ENCODE results near the gene ALG8.

ALG8 gene

GRCh38 chr11:78076733-78077403 is 62.6 kb downstream of the ALG8 start:
- Histone ChIP-seq H3K9me3 (ENCODE audit: control insufficient read depth, low read length) (no peaks in the 10 kb centered on the region), H2BK5ac (ENCODE audit: low read depth, low read length, poor library complexity, severe bottlenecking) (no peak overlapping the region), H3K4me1 (ENCODE audit: control insufficient read depth, insufficient read depth, low read depth, low read length) (peaks cover 12% of the 10 kb centered on the region), H3K23ac (ENCODE audit: low read length in 2 of 2) (no peak overlapping the region), H3K14ac (ENCODE audit: low read length in 2 of 2) (no peak overlapping the region), H2BK120ac (ENCODE audit: low read depth, low read length) (no peak overlapping the region), H3K18ac (ENCODE audit: low read depth in 1 of 2, low read length in 2 of 2) (no peak overlapping the region), H3K36me3 (ENCODE audit: control insufficient read depth in 1 of 2, insufficient read depth in 2 of 2, low read depth in 1 of 2, low read length in 2 of 2) (peaks cover 8 to 10% of the 10 kb centered on the region in 2 experiments), H3K4me3 (ENCODE audit: insufficient read depth in 1 of 2, low read depth in 1 of 2, low read length in 2 of 2) (no peak overlapping the region), H3K9ac (ENCODE audit: low read length) (no peak overlapping the region), H2AK5ac (ENCODE audit: low read length, severe bottlenecking) (no peak overlapping the region), H3K79me1 (replicated peaks; ENCODE audit: low read length, poor library complexity, severe bottlenecking) (peaks cover 6% of the 10 kb centered on the region), H3K27me3 (ENCODE audit: control insufficient read depth in 1 of 2, insufficient read depth in 1 of 2, low read length in 2 of 2) (no peaks in the 10 kb centered on the region), H3K27ac (ENCODE audit: low read length, poor library complexity, severe bottlenecking) (no peak overlapping the region), H2BK12ac (ENCODE audit: low read length in 2 of 2) (no peak overlapping the region), H3K4ac (ENCODE audit: low read depth in 1 of 2, low read length in 2 of 2) (no peak overlapping the region), H2AFZ (ENCODE audit: low read depth, low read length) (no peak overlapping the region), H4K8ac (ENCODE audit: low read length) (no peak overlapping the region), H4K91ac (ENCODE audit: low read length) (no peak overlapping the region), H2BK15ac (ENCODE audit: low read depth, poor library complexity, severe bottlenecking) (no peak overlapping the region), H3K4me2 (ENCODE audit: low read length, poor library complexity, severe bottlenecking) (no peak overlapping the region)
- WGBS: 96% methylated on average over 6 of the region's 6 CpGs
- no peak for DNase-seq

GRCh38 chr11:78074756-78075155 is 64.7 kb downstream of the ALG8 start:
- H2AFZ ChIP-seq (ENCODE audit: low read depth, low read length): no peak overlapping the region
- no peak overlapping the region for H2BK12ac ChIP-seq (ENCODE audit: low read length in 2 of 2)
- peaks cover 8% of the 10 kb centered on the region for H3K79me1 ChIP-seq (replicated peaks; ENCODE audit: low read length, poor library complexity, severe bottlenecking)
- no peak overlapping the region for H4K91ac ChIP-seq (ENCODE audit: low read length)
- H2BK120ac ChIP-seq (ENCODE audit: low read depth, low read length): no peak overlapping the region
- H3K23ac ChIP-seq (ENCODE audit: low read length in 2 of 2): no peak overlapping the region
- no peak overlapping the region for H3K14ac ChIP-seq (ENCODE audit: low read length in 2 of 2)
- no peak overlapping the region for H2AK5ac ChIP-seq (ENCODE audit: low read length, severe bottlenecking)
- no peak overlapping the region for H2BK15ac ChIP-seq (ENCODE audit: low read depth, poor library complexity, severe bottlenecking)
- no peak overlapping the region for H3K18ac ChIP-seq (ENCODE audit: low read depth in 1 of 2, low read length in 2 of 2)
- H3K36me3 ChIP-seq (ENCODE audit: control insufficient read depth in 1 of 2, insufficient read depth in 2 of 2, low read depth in 1 of 2, low read length in 2 of 2): peaks cover 14 to 30% of the 10 kb centered on the region in 2 experiments
- peaks cover 10% of the 10 kb centered on the region for H3K4me1 ChIP-seq (ENCODE audit: control insufficient read depth, insufficient read depth, low read depth, low read length)
- H3K4me3 ChIP-seq (ENCODE audit: insufficient read depth in 1 of 2, low read depth in 1 of 2, low read length in 2 of 2): no peak overlapping the region
- no peak overlapping the region for H4K8ac ChIP-seq (ENCODE audit: low read length)
- H2BK5ac ChIP-seq (ENCODE audit: low read depth, low read length, poor library complexity, severe bottlenecking): no peak overlapping the region
- no peaks in the 10 kb centered on the region for H3K27me3 ChIP-seq (ENCODE audit: control insufficient read depth in 1 of 2, insufficient read depth in 1 of 2, low read length in 2 of 2)
- no peaks in the 10 kb centered on the region for H3K9me3 ChIP-seq (ENCODE audit: control insufficient read depth, low read length)
- WGBS: 95% methylated on average over 5 of the region's 6 CpGs
- H3K9ac ChIP-seq (ENCODE audit: low read length): no peak overlapping the region
- H3K27ac ChIP-seq (ENCODE audit: low read length, poor library complexity, severe bottlenecking): no peak overlapping the region
- H3K4me2 ChIP-seq (ENCODE audit: low read length, poor library complexity, severe bottlenecking): no peak overlapping the region
- no peak overlapping the region for H3K4ac ChIP-seq (ENCODE audit: low read depth in 1 of 2, low read length in 2 of 2)
- DNase-seq: no peak

DNA sequence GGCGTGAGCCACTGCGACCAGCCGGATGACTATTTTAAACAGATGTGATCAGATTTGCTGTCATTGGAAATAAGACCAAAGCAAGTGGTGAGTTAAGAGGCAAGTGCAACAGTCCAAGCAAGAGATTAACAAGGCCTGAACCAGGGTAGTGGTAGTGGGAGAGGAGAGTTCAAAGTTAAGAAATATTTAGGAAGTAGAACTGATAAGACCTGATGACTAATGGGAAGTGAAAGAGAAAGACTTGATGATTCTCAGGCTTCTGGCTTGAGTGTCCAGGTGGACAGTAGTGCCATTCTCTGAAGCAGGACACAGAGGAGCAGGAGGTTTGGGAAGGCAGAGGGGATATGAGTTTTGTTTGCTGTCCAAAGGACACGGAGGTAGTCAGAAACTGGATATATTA is 67.0 kb downstream of the ALG8 start:
- peaks cover 8% of the 10 kb centered on the region for H3K79me1 ChIP-seq (replicated peaks; ENCODE audit: low read length, poor library complexity, severe bottlenecking)
- H3K4me1 ChIP-seq (ENCODE audit: control insufficient read depth, insufficient read depth, low read depth, low read length): peaks cover 2% of the 10 kb centered on the region
- 98% methylated on average over 4 of the region's 4 CpGs for WGBS
- H3K9ac ChIP-seq (ENCODE audit: low read length): no peak overlapping the region
- H3K27me3 ChIP-seq (ENCODE audit: control insufficient read depth in 1 of 2, insufficient read depth in 1 of 2, low read length in 2 of 2): no peaks in the 10 kb centered on the region
- no peak overlapping the region for H3K4me3 ChIP-seq (ENCODE audit: insufficient read depth in 1 of 2, low read depth in 1 of 2, low read length in 2 of 2)
- peaks cover 20 to 50% of the 10 kb centered on the region in 2 experiments for H3K36me3 ChIP-seq (ENCODE audit: control insufficient read depth in 1 of 2, insufficient read depth in 2 of 2, low read depth in 1 of 2, low read length in 2 of 2)
- no peak overlapping the region for H3K4me2 ChIP-seq (ENCODE audit: low read length, poor library complexity, severe bottlenecking)
- no peak overlapping the region for H3K14ac ChIP-seq (ENCODE audit: low read length in 2 of 2)
- H2AFZ ChIP-seq (ENCODE audit: low read depth, low read length): no peak overlapping the region
- H3K4ac ChIP-seq (ENCODE audit: low read depth in 1 of 2, low read length in 2 of 2): no peak overlapping the region
- H2BK120ac ChIP-seq (ENCODE audit: low read depth, low read length): no peak overlapping the region
- H2AK5ac ChIP-seq (ENCODE audit: low read length, severe bottlenecking): no peak overlapping the region
- H3K27ac ChIP-seq (ENCODE audit: low read length, poor library complexity, severe bottlenecking): no peak overlapping the region
- no peak overlapping the region for H2BK12ac ChIP-seq (ENCODE audit: low read length in 2 of 2)
- H3K18ac ChIP-seq (ENCODE audit: low read depth in 1 of 2, low read length in 2 of 2): no peak overlapping the region
- H4K8ac ChIP-seq (ENCODE audit: low read length): no peak overlapping the region
- no peak overlapping the region for H3K23ac ChIP-seq (ENCODE audit: low read length in 2 of 2)
- H2BK5ac ChIP-seq (ENCODE audit: low read depth, low read length, poor library complexity, severe bottlenecking): no peak overlapping the region
- H3K9me3 ChIP-seq (ENCODE audit: control insufficient read depth, low read length): no peaks in the 10 kb centered on the region
- DNase-seq: no peak
- H2BK15ac ChIP-seq (ENCODE audit: low read depth, poor library complexity, severe bottlenecking): no peak overlapping the region
- H4K91ac ChIP-seq (ENCODE audit: low read length): no peak overlapping the region

DNA sequence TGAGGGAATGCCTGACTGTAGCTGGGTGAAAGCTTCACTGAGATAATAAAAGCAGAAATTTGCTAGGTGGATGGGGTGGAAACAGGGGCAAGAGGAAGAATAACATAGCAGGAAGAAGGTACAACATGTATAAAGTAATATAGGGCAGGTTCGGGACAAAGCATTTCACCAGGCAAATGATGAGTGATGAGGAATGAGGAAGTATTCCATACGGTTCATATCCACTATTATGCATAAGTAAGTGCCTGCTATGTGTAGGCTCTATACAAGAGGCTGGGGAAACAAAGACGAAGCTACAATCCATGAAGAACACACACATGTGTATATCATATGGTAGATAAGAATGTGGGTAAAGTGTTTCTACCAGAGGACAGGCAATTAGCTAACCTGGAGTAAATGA is 67.7 kb downstream of the ALG8 start:
- H3K79me1 ChIP-seq (replicated peaks; ENCODE audit: low read length, poor library complexity, severe bottlenecking): peaks cover 8% of the 10 kb centered on the region
- 88% methylated on average over 2 of the region's 3 CpGs for WGBS
- no peak overlapping the region for H3K4ac ChIP-seq (ENCODE audit: low read depth in 1 of 2, low read length in 2 of 2)
- H3K27ac ChIP-seq (ENCODE audit: low read length, poor library complexity, severe bottlenecking): no peak overlapping the region
- no peak overlapping the region for H2BK5ac ChIP-seq (ENCODE audit: low read depth, low read length, poor library complexity, severe bottlenecking)
- no peak overlapping the region for H4K91ac ChIP-seq (ENCODE audit: low read length)
- no peaks in the 10 kb centered on the region for H3K9me3 ChIP-seq (ENCODE audit: control insufficient read depth, low read length)
- H2BK12ac ChIP-seq (ENCODE audit: low read length in 2 of 2): no peak overlapping the region
- no peak for DNase-seq
- H3K23ac ChIP-seq (ENCODE audit: low read length in 2 of 2): no peak overlapping the region
- no peak overlapping the region for H3K4me3 ChIP-seq (ENCODE audit: insufficient read depth in 1 of 2, low read depth in 1 of 2, low read length in 2 of 2)
- H2AFZ ChIP-seq (ENCODE audit: low read depth, low read length): no peak overlapping the region
- no peak overlapping the region for H2AK5ac ChIP-seq (ENCODE audit: low read length, severe bottlenecking)
- no peak overlapping the region for H3K9ac ChIP-seq (ENCODE audit: low read length)
- no peak overlapping the region for H2BK15ac ChIP-seq (ENCODE audit: low read depth, poor library complexity, severe bottlenecking)
- no peak overlapping the region for H3K14ac ChIP-seq (ENCODE audit: low read length in 2 of 2)
- no peak overlapping the region for H4K8ac ChIP-seq (ENCODE audit: low read length)
- H2BK120ac ChIP-seq (ENCODE audit: low read depth, low read length): no peak overlapping the region
- peaks cover 20 to 50% of the 10 kb centered on the region in 2 experiments for H3K36me3 ChIP-seq (ENCODE audit: control insufficient read depth in 1 of 2, insufficient read depth in 2 of 2, low read depth in 1 of 2, low read length in 2 of 2)
- H3K4me1 ChIP-seq (ENCODE audit: control insufficient read depth, insufficient read depth, low read depth, low read length): peaks cover 1% of the 10 kb centered on the region
- H3K18ac ChIP-seq (ENCODE audit: low read depth in 1 of 2, low read length in 2 of 2): no peak overlapping the region
- H3K4me2 ChIP-seq (ENCODE audit: low read length, poor library complexity, severe bottlenecking): no peak overlapping the region
- H3K27me3 ChIP-seq (ENCODE audit: control insufficient read depth in 1 of 2, insufficient read depth in 1 of 2, low read length in 2 of 2): no peaks in the 10 kb centered on the region

Measured in mesenchymal stem cell (in vitro differentiated cells and primary cell).